HG03045 (cell line): ENCODE measurements around the gene TMEM150C.

ENCODE experiments used
- ATAC-seq: cut with Tn5 transposase; IDR thresholded peaks from one replicate; pipeline ENCODE4 v1.9.1; 2021; ENCODE audit warnings: mild to moderate bottlenecking, moderate library complexity; ENCODE audit not compliant: unreplicated experiment

The TMEM150C gene

DNA sequence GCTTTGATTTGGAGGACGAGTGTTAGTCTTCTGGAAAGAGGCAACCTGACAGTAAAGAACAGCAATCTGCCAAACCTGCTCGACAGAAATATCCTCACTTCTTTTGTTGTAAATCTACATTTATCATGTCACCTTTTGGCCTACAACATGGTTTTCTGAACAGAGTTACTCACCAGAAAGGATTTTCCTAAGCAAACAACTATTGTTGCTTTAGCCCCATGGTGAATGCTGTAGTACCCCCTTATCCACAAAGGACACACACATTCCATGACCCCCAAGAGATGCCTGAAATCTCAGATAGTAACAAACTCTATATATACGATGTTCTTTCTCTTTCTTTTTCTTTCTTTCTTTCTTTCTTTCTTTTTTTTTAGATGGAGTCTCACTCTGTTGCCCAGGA, 42.7 kb downstream of the TMEM150C start:
- ATAC-seq: no peak

DNA sequence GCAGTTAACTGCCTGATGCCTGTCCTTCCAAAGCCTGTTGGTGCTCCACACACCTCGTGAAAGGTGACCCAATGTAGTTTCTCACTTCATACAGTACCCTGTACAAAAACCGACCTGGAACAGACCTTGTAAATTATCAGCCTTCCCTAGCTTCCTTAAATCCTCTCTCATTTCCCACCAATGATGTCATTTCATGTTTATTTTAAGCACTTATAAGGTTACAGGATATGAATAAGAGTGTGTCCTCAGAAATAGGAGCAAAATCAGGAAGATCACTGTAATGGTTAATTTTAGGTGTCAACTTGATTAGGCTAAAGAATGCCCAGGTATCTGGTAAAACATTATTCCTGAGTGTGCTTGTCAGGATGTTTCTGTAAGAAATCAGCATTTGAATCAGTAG, 44.7 kb downstream of the TMEM150C start:
- ATAC-seq: no peak

DNA sequence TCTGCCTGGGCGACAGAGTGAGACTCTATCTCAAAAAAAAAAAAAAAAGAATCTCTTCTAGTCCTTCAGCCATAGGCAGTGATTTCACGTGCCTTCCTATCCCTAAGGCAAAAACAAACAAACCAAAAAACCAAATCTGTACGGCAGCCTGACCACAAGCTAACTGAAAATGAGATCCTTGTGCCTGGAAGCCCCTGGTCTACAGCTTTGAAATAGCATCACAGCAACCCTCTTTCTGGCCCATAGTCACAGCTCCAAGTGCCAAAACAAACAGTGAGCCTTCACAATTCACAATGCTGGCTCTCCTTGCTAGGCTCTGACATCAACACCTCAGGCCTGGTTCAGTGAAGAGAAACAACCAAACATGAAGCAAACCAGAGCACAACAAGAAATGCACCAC, 46.1 kb downstream of the TMEM150C start:
- ATAC-seq: no peak

DNA sequence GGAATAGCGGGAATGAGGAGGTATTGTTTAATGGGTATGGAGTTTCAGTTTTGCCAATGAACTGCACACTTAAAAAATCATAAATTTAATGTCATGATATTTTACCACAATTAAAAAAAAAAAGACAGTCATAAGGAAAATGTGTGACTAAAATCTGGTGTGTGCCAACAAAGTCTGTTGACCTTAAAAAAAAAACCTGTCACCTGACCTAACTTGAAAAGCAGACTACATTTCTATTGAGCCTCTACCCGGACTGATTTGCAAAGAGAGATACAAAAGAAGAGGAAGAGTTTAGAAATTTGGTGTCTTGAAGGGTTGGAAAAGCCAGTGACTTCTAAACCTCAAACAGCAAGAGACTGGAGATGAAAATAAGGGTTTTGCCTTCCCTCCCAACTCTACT, 48.4 kb downstream of the TMEM150C start:
- ATAC-seq: no peak

DNA sequence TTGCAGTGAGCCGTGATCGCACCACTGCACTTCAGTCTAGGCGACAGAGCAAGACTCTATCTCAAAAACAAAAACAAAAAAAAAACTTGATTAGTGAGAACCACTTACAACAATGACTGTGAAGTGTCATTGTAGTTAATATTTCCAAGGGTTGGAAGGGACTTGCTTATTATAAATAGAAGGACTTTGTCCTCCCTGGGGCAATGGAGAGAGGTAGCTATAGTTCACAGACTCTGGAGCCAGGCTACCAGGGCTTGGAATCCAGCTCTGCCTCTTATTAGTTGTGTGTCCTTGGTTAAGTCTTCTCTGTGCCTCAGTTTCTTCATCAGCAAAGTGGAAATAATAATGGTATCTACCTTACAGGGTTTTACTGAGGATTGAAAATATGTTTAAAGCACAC, 51.6 kb downstream of the TMEM150C start:
- ATAC-seq: no peak

DNA sequence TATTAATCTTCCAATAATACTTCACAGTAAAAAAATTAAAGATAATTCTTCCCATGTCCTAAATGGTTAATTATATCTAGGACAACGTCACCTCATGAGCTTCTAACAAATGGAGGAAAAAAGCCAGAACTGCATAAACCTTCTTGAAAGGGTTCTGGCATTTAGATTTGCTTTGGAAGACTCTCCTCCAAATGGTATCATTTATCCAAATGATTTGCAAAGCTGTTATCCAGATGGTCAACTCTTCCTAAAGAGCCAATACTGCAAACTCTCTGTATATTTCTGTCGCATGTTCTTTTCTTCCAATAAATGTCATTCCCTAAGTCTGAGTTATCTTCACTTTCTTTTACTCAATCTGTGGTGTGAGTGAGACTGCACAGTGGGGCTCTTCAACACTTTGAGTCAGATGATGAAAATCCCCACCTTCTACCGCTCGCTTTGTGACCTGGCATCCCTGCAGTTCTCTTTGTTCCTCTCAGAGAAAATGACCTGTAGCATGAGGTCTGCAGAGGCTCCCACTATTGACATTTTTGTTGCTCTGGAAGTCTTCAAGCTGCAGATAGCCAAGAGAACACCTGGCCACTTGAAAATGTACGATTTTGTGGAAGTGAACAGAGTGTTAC, 52.9 kb downstream of the TMEM150C start:
- no peak for ATAC-seq

DNA sequence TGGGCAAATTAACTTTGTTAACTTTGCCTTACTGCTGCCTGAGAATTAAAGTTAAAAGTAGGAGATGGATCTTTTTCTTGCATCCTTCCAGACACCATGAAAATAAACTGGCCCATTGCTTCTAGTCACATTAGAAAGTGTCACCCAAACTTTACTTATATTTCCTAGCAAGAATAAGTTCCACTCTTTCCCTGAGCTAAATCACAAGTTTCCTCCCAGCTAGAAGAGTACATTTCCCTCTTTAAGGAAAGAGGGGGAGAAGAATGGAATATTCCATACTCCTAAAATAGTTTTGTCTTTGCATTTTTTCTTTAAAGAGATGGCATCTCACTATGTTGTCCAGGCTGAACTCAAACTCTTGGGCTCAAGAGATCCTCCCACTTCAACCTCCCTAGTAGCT, 53.8 kb downstream of the TMEM150C start:
- no peak for ATAC-seq

DNA sequence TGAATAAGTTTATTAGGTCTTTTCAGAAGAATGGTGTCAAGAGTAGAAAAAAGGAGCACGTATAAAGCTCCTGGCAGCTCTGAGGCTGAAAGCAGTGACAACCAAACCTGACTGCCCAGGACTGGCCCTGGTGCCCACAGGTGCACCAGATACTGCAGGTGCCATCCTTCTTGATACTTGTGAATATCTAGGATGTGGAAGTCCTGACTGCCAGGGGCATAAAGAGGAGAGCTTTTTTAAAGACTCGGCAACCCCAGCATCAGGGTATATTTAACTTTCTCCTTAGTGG, 60.7 kb downstream of the TMEM150C start:
- ATAC-seq: no peak

DNA sequence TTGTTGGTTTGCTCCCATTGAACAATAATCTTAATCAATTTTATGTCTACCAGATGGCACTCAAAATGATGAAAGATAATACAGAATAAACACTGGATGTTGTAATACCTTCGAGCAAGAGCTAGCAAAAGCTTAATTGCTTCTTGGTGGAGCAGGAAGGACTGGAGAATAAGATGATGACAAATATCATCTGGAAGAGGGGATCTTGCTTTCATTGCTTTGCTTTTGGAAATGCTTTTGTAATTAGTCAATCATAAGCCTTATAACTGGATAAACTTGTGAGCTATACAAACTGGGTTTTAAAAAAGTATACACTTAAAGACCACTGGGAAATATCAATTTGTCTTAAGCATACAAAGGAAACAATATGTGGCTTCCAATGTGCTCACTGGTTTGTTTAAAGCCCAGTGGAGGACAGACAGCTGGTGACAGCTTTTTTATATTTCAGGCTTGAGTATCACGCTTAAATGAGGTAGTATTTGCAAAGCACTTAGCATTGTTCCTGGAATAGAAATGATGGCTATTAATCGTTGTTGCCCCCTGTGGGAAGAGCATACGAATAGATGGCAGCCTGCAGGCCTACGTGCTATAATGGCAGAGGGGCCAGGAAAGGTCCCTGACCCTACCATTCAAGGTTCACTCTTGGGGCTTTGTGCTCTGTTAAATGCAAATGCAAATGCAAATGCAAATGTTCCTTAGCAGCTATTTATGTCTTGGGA, 61.2 kb downstream of the TMEM150C start:
- no peak for ATAC-seq

DNA sequence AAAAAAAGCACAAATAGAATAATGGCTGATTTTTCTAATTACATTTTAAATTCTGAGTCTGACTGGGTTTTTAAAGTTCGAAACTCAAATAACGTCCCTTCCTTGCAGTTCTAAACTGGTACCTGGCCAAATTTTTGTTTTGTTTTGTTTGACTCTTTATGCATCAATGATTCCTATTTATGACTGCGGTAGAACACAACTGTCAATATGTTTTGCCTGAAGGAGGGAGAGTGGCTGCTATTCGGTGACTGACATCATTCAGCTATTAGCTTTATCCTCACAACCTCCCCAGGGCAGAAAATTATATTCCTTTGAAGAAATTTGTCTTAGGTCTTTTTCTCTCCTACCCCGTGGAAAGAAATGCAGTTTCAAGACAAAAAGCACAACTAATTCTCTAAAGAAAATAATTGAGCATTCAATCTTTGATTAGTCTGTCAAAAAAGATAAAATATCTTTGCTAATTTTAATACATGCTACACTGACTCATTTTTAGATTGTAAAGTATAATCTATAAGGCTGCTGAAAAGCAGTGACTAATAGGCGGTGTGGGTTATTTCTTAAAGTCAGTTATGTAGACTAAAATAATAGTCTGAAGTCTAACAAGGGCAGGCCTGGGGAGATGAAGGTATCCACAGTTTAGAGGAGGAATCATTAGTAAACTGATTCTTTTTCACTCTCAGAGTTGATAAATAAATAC, 61.9 kb downstream of the TMEM150C start:
- no peak for ATAC-seq

DNA sequence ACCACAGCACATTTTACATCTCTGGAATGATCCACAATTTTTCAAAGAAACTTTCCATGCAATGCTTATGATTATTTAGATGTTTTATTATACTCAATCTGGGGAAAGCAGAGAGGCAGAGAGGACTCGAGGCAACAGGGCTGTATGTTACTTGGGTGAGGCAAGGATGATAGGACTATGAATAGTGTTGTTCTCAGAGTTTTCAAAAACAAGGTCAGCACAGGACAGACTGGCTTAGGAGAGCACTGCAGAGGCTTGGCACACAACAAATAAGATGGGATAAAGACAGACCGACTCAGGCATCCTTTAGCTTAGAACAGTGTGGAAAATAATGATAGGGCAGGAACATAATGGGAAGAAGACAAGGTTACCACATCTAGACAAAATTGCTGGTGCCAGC, 65.4 kb downstream of the TMEM150C start:
- ATAC-seq: no peak

DNA sequence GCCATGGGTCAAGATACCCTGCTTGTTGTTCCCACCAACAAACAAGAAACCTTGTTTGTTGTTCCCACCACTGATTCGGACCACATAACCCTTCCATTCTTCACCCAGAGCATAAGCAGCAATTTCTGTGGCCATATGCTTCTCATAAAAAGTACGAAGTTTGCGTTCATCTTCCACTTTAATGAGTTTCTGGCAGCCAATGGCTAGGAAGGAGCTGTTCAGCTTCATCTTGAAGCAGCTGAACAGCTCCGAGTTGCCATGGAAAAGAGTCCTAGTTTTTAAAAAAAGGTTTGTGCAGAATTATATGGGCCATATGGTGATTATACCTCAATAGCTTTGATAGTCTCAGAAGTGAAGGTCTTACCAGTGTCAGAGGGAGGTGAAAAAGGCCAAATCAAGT, 66.1 kb downstream of the TMEM150C start:
- ATAC-seq: no peak

DNA sequence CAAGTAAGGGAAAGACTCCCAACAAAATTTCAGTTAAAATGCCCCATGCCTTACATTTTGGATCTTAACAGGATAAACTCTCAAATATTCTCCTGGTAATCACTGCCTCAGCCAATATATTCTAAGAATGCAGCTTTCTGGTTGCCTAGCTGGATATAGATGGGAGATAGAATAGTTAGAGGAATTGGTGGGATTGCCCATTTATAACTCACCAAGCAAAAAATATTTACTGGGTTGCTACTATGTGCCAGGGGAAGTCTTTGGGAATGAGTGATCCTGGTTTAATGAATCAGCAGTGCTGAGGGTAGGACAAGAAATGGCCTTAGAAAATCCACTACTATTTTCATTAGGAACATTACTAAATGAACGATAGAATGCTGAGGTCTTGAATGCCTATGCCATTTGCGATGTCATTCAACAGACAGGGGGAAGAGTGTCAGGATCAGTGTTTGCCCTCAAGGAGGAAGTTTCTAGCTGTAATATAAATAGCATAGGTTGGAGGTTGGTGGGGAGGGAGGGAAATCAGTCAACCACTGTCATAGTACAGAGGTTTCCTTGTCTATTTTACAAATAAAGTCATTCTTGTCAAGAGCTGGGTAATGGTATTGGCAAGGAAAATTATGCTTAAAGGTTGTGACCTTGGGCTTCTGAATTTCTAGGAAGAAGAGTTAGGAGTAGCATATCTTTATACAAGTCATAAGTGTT, 67.9 kb downstream of the TMEM150C start:
- ATAC-seq: no peak

DNA sequence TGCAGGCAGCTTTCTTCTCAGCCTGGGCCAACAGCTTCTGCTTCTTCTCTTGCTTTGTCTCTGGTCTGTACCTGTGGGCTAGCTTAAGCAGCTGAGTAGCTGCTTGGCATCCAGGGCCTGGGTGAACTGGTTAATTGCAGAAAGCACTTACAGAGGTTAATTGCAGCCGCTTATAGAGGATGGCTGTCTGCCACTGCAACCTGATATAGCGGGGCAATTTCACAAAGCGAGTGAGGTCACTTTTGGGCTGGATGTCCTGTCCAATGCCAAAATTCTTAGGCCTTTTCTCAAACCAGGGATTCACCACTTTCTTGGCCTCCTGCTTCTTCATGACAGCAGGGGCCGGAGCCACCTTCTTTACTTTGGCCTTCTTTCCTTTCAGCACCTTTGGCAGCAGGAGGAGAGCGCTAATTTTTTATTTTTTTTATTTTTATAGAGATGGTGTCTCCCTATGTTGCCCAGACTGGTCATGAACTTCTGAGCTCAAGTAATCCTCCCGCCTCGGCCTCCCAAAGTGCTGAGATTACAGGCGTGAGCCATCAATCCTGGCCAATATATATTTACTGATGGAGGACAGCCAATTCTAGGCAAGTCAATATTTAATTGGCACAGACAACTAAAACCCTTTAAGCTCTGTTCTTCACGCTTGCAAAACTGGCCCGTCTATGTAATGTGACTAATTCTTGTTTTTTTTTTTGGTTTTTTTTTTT, 70.4 kb downstream of the TMEM150C start:
- ATAC-seq: no peak

DNA sequence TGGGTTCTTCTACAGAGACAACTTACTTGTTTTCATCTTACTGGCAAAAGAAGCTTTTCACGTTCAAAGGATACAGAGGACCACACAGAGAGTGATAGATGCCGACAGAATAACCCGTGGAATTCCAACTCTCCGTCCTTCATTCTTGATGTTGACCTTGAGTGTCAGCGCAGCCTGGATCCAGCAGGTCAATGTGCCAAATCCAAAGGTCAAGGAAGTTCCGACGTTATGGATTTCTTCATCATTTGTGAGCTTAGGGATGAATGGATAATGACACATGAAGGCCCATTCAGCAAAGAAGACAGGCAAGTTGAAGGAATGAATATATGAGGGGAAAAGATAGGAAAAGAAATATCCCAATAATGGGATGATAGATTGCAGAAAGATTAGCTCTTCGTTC, 71.8 kb downstream of the TMEM150C start:
- no peak for ATAC-seq

DNA sequence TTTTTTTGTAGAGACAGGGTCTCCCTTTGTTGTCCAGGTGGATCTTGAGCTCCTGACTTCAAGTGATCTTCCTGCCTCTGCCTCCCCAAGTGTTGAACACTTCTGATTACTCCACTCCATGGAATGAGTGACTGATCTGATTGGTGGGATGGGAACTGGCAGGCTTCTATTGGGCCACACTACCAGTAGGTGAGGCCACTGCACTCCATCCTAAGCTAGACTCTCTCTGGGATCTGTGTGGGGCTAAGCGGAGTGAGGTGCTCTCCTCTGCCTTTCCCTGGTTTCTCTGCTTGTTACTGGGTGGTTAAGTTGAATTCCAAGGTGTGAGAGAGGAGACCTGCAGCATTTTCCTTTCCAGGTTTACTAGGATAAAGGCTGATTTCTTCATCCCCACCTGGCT, 72.7 kb downstream of the TMEM150C start:
- ATAC-seq: no peak

DNA sequence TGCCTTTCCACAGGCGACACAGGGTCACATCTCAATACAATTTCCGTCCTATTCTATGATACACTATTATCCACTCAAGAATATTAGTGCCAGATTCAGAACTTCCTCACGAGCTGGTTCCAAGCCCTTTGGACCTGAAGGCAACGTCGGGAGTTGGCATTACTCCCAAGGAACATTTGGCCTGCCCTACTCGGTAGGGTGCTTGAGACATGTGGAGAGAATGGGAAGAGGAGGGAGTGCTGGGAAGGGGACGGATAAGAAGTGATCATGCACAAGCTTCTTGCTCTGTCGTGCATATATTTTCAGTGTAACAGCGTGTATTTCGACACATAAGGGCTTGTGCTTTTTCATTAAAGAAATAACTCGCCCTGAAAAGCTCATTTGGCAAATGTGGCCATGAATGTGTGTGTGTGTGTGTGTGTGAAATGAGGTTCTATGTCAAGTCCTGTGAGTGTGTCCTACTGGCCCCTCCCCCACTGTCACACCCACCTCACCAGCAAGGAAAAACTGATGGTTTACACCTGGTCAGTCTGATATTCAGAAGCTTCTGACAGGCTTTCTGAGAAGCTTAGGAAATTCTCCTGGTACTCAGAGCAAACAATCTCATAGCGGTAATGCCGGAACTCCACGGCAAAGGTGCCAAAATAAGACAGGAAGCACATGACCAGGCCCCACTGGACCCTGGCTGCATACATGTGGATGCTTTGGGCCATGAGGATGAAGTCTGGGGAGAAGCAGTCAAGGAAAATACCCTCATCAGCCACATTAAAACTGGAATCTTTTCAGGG, 76.6 kb downstream of the TMEM150C start:
- ATAC-seq: no peak

DNA sequence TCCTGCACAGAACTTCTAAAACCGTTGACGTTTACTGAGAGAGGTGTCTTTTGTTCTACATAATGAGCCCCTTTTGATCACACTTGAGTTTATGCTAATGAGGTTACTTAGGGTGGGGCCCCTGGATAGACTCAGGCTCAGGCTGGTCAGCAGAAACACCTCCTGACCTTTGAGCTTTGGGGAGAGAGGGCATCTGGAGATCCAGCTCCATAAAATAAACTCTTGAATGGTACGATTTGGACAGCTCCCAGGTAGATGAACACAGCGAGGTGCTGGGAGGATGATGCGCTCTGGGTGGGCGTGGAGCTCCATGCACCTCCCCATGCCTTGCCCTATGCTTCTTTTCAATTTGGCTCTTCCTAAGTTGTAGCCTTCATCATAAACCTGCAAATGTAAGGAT, 79.4 kb downstream of the TMEM150C start:
- ATAC-seq: no peak

DNA sequence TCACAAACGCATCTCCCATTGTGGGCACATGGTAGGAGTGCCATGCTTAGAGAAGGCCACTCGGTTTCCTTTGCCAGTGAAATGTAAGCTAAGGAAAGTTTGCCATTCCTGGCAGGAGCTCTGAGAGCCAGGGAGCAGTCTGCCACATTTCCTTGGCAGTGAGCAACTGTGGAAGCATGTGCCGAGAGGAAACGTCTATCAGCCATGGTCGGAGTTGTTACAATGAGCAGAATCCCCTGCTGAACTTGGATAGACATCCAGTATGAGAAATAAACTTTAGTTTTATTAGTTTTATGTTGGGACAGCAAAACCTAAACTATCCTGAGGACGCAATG, 80.3 kb downstream of the TMEM150C start:
- ATAC-seq: no peak

DNA sequence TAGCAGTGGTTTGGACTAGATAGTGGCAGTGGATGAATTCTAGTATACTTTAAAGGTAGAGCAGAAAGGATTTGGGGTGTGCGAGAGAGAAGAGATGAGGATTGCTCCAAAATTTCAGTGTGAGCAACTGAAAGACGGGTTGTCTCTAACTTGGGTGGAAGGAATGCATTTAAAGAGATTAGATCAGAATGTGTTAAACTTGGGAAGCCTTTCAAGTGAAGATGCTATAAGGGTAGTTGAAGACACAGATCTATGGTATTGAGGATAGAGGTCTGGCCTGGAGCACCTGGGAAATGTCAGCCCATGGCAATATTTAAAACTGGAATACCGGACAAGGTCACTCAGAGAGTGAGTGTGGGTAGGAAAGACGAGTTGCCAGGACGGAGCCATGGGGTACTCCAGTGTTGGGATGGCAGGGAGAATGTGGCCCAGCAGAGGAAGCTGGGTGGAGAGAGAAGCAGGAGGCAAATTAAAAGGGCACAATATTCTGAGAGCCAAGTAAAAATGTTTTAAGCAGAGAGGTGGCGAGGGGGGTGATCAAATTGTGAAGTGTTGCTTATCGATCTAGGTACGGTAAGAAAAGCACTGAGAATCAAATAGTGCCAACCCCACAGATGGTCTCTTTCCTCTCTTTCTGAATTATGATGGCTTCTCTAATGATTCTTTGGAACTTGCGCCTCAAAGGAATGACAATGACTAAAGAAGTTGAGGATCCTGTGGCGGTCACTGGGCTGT, 80.8 kb downstream of the TMEM150C start:
- ATAC-seq: no peak
